ENCODE results near the gene ABCB6. TPM values are rescaled to one million over a fixed set of nuclear protein-coding genes. Genes with fewer than 3 reads are reported as not detected.

ABCB6 gene
- total and polyA plus RNA-seq, 10 of the 15 experiments (the other 5 are each of a cell fraction or from before 2014, with no cell fraction given): 2.3 to 22.1 (median 13.8) TPM

GRCh38 chr2:219169930-219170654 lies 48.7 kb downstream of the ABCB6 start, which contains the start of gene SLC23A3:
SLC23A3 (minus strand) TSS chr2:219170029; CDS start chr2:219169984, 45 bp downstream.
- ChIA-PET CTCF (interaction anchor here (0.7 to 5.6 kb wide), 21 partner anchors 9 to 187 kb away, joined by 3 to 48 read pairs (median 8); partner anchors contain the start of genes DNAJB2, GLB1L, STK16 and TUBA4A), SMC1A (ENCODE audit: uncharacterized antibody, unreplicated experiment) (interaction anchor here (1.1 to 2.9 kb wide), 9 partner anchors 9 to 131 kb away, joined by 3 to 20 read pairs (median 4); partner anchors contain the start of gene ZFAND2B), RAD21 (ENCODE audit: unreplicated experiment) (interaction anchor here (0.9 to 4.1 kb wide), 9 partner anchors 11 to 129 kb away, joined by 3 to 33 read pairs (median 3); partner anchors contain the start of genes GLB1L, STK16, TUBA4A and TUBA4B), POLR2A (interaction anchor here (0.6 to 1.6 kb wide), 2 partner anchors 41 to 83 kb away, joined by 4 to 11 read pairs; partner anchors contain the start of gene TUBA4B)
- intact Hi-C loops (cut with micrococcal nuclease; ENCODE audit: unreplicated experiment) (no loop called here), in situ Hi-C loops (cut with MboI) (loop anchor here (5.0 kb wide), 1 partner anchor 37 kb away; the partner anchor contains the start of gene ZFAND2B)
- FAIRE-seq (no peak), ATAC-seq (no peak), DNase-seq (ENCODE audit: low read depth, low spot score) (no peak)
- no peaks in the 10 kb centered on the region for H3K27me3 ChIP-seq (replicated peaks in 1 of 2; ENCODE audit: control insufficient read depth in 2 of 2, insufficient read depth in 2 of 2, low read length in 1 of 2)
- TF ChIP-seq BCL11A (IDR thresholded peaks at IDR 0.05; ENCODE audit: low read depth, low read length) (no peak), LARP7 (IDR thresholded peaks at IDR 0.05) (no peak), CHD4 (IDR thresholded peaks at IDR 0.05) (no peak), FOS (IDR thresholded peaks at IDR 0.05; ENCODE audit: borderline replicate concordance, extremely low read depth, insufficient read length) (no peak), KDM1A (IDR thresholded peaks at IDR 0.05; ENCODE audit: borderline replicate concordance) (no peak), EED (IDR thresholded peaks at IDR 0.05; ENCODE audit: low read depth) (no peak), ZZZ3 (IDR thresholded peaks at IDR 0.05; ENCODE audit: control insufficient read depth, insufficient read length, low read depth) (no peak), SUPT20H (IDR thresholded peaks at IDR 0.05; ENCODE audit: borderline replicate concordance, control insufficient read depth, low read depth, low read length) (no peak), CTCF (IDR thresholded peaks at IDR 0.05 in 2 of 3, conservative IDR thresholded peaks at IDR 0.05 in 1 of 3; ENCODE audit: control insufficient read depth in 2 of 3, extremely low read depth in 1 of 3, insufficient read depth in 1 of 3, low read depth in 3 of 3, low read length in 3 of 3) (no peak)
- no peak within 1 kb of the TSS for H3K4me2 ChIP-seq (ENCODE audit: control insufficient read depth, insufficient read depth)
- H3K36me3 ChIP-seq (ENCODE audit: control insufficient read depth in 2 of 2, insufficient read depth in 2 of 2, low read length in 1 of 2): peaks cover 4 to 9% of the 10 kb centered on the region in 2 experiments
- no peaks in the 10 kb centered on the region; the same call in 1 of the 2 replicates for H3K4me1 ChIP-seq (ENCODE audit: control insufficient read depth, insufficient read depth, low read length)
- H2AFZ ChIP-seq (ENCODE audit: control insufficient read depth, low read depth, low read length): no peak within 1 kb of the TSS
- no peaks in the 10 kb centered on the region for H4K20me1 ChIP-seq (ENCODE audit: control insufficient read depth, insufficient read depth)
- no peak within 1 kb of the TSS for H3K9ac ChIP-seq (ENCODE audit: control insufficient read depth, insufficient read depth, low read length)
- 87% methylated on average over 10 of the region's 10 CpGs for WGBS (ENCODE audit: insufficient coverage, insufficient replicate concordance, low lambda C conversion rate, missing lambda C conversion rate)
- no TSS peak for BruUV-seq (replicated peaks)
- no peaks in the 10 kb centered on the region for H3K79me2 ChIP-seq (ENCODE audit: control insufficient read depth, insufficient read depth, low read length)
- H3K27ac ChIP-seq (ENCODE audit: control insufficient read depth, insufficient read depth): no peak within 1 kb of the TSS
- H3K4me3 ChIP-seq: no peak within 1 kb of the TSS
- no peaks in the 10 kb centered on the region for H3K9me3 ChIP-seq (replicated peaks; ENCODE audit: control insufficient read depth, insufficient read depth, low read length)

Measured in GM12878 (cell line).